Spleen (tissue), 3 donors: Measurements from ENCODE around the gene POLR2J.
"Not testable (repeated sequence)": the region's sequence is repeated elsewhere in the genome, so short reads cannot be mapped to it uniquely, and the experiment has no call there.

Source experiments
- POLR2A ChIP-seq, 3 donors: fragments of 450-650 bp; IDR thresholded peaks; one replicate each; pipeline ENCODE4 v1.5.1; 2017; ENCODE audit warnings: antibody characterized with exemption in 3 of 3, mild to moderate bottlenecking in 1 of 3
- POLR2AphosphoS5 ChIP-seq, 3 donors: sonication (generic); formaldehyde crosslinking; IDR thresholded peaks; one replicate each; pipeline ENCODE4 v1.5.1; 2017; ENCODE audit warnings: antibody characterized with exemption in 3 of 3

DNA sequence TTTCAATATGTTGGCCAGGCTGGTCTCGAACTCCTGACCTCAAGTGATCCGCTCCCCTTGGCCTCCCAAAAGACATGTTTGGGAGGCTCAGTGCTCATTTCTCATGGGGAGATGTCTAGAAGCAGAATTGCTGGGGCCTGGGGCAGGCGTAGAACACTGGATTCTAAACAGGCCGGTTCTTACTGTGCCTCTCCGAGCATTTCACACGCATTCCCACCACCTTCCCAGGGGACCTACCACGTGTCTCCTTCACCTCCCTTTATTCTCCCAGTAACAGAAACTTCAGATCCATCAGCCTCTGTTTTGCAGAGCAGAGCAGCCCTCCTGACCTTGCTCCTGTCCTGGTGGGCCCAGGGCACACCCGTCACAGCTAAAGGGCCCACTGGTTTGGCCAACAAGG, 48.5 kb upstream of the POLR2J start:
- TF ChIP-seq POLR2AphosphoS5, POLR2A (IDR thresholded peaks at IDR 0.05): not testable (repeated sequence)
